ENCODE data around the gene KRTAP5-5. TPM values are rescaled to one million over a fixed set of nuclear protein-coding genes. Genes with fewer than 3 reads are reported as not detected.

KRTAP5-5 gene
- total and polyA plus RNA-seq, 4 donors: not detected

GRCh38 chr11:1637628-1638027 is 8.1 kb downstream of the KRTAP5-5 start:
- Histone ChIP-seq H3K9me3 (ENCODE audit: control insufficient read depth in 4 of 4, low read length in 3 of 4) (no peaks in the 10 kb centered on the region), H3K27me3 (ENCODE audit: control insufficient read depth in 4 of 4, insufficient read depth in 4 of 4, low read length in 3 of 4) (peaks cover 0 to 4% (median 1%) of the 10 kb centered on the region in 4 donors), H3K4me3 (ENCODE audit: low read depth in 1 of 3, low read length in 3 of 3) (no peak overlapping the region), H3K27ac (ENCODE audit: low read depth in 1 of 2, low read length in 2 of 2) (no peak overlapping the region), H3K36me3 (ENCODE audit: control insufficient read depth in 4 of 4, insufficient read depth in 3 of 4, low read depth in 1 of 4, low read length in 3 of 4) (no peaks in the 10 kb centered on the region), H3K9ac (ENCODE audit: low read depth in 1 of 2, low read length in 2 of 2) (no peak overlapping the region), H3K4me1 (ENCODE audit: control insufficient read depth in 4 of 4, insufficient read depth in 4 of 4, low read length in 3 of 4) (no peaks in the 10 kb centered on the region)
- TF ChIP-seq TAF1 (conservative IDR thresholded peaks at IDR 0.05) (no peak), JUND (IDR thresholded peaks at IDR 0.05) (no peak), RXRA (IDR thresholded peaks at IDR 0.05) (no peak), RAD21 (IDR thresholded peaks at IDR 0.05) (no peak), YY1 (IDR thresholded peaks at IDR 0.05) (no peak), FOXA2 (IDR thresholded peaks at IDR 0.05) (no peak), SP1 (IDR thresholded peaks at IDR 0.05) (no peak), GABPA (IDR thresholded peaks at IDR 0.05 in 1 of 2, conservative IDR thresholded peaks at IDR 0.05 in 1 of 2) (no peak), EGR1 (IDR thresholded peaks at IDR 0.05; ENCODE audit: low read depth in 2 of 2) (no peak)
- TF ChIP-seq, protein P1, sequence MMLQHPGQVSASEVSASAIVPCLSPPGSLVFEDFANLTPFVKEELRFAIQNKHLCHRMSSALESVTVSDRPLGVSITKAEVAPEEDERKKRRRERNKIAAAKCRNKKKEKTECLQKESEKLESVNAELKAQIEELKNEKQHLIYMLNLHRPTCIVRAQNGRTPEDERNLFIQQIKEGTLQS (IDR thresholded peaks at IDR 0.05): no peak
- TF ChIP-seq, protein P2, sequence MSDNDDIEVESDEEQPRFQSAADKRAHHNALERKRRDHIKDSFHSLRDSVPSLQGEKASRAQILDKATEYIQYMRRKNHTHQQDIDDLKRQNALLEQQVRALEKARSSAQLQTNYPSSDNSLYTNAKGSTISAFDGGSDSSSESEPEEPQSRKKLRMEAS (IDR thresholded peaks at IDR 0.05): no peak
- DNase-seq (ENCODE audit: low spot score): no peak
- 91% methylated on average over 2 of the region's 2 CpGs for WGBS

DNA sequence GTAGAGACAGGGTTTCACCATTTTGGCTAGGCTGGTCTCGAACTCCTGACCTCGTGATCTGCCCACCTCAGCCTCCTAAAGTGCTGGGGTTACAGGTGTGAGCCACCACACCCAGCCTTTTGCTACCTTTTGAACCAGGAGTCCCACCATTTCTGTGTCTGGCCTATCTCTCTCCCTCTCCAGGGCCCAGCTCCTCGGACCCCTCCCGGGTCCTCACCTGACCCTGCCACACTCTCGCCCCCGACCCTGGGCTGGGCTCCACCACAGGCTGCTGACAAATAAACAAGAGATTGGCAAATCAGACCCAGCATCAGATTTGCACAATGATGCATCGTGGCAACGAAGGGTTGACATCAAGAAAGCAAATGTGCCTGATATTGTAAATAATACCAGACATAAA is 8.8 kb downstream of the KRTAP5-5 start:
- 63% methylated on average over 8 of the region's 8 CpGs for WGBS
- Histone ChIP-seq H3K9ac (ENCODE audit: low read depth in 1 of 2, low read length in 2 of 2) (no peak overlapping the region), H3K4me3 (ENCODE audit: low read depth in 1 of 3, low read length in 3 of 3) (no peak overlapping the region), H3K9me3 (ENCODE audit: control insufficient read depth in 4 of 4, low read length in 3 of 4) (no peaks in the 10 kb centered on the region), H3K4me1 (ENCODE audit: control insufficient read depth in 4 of 4, insufficient read depth in 4 of 4, low read length in 3 of 4) (no peaks in the 10 kb centered on the region), H3K27me3 (ENCODE audit: control insufficient read depth in 4 of 4, insufficient read depth in 4 of 4, low read length in 3 of 4) (peaks cover 0 to 4% (median 1%) of the 10 kb centered on the region in 4 donors), H3K36me3 (ENCODE audit: control insufficient read depth in 4 of 4, insufficient read depth in 3 of 4, low read depth in 1 of 4, low read length in 3 of 4) (no peaks in the 10 kb centered on the region), H3K27ac (ENCODE audit: low read depth in 1 of 2, low read length in 2 of 2) (no peak overlapping the region)
- DNase-seq (ENCODE audit: low spot score): no peak
- no peak for TF ChIP-seq CTCF (IDR thresholded peaks at IDR 0.05; ENCODE audit: low read depth, low read length, missing input control)
- TF ChIP-seq YY1 (IDR thresholded peaks at IDR 0.05): no peak
- no peak for TF ChIP-seq HNF4A (conservative IDR thresholded peaks at IDR 0.05)
- no peak for TF ChIP-seq ZBTB33 (IDR thresholded peaks at IDR 0.05)
- TF ChIP-seq SP1 (IDR thresholded peaks at IDR 0.05): no peak
- TF ChIP-seq, protein P2 (IDR thresholded peaks at IDR 0.05): no peak
- TF ChIP-seq HNF4G (IDR thresholded peaks at IDR 0.05): no peak
- TF ChIP-seq FOXA1 (IDR thresholded peaks at IDR 0.05): no peak
- TF ChIP-seq TAF1 (conservative IDR thresholded peaks at IDR 0.05): no peak
- TF ChIP-seq GABPA (IDR thresholded peaks at IDR 0.05 in 1 of 2, conservative IDR thresholded peaks at IDR 0.05 in 1 of 2): no peak
- TF ChIP-seq JUND (IDR thresholded peaks at IDR 0.05): no peak
